ENCODE results near the gene USP32.

DNA sequence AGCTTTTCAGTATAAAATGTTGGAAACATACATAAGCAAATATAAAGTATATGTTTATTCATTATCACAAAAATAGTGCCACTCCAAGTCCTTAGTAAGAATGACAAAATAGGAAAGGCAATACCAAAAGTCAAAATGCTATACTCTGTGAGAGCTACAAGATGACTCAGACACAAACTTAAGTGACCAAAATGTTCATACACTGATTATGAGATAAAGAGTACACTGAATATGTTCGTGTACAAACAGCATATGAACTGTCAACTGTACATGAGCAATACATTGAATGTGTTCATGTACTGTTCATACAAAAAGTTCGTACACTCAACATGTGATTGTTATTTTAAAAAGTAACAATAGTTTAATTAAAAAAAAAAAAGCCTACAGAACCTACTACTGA, 138.9 kb downstream of the USP32 start:
- TF ChIP-seq POLR2A (IDR thresholded peaks at IDR 0.05), result no peak
- TF ChIP-seq, protein P1, sequence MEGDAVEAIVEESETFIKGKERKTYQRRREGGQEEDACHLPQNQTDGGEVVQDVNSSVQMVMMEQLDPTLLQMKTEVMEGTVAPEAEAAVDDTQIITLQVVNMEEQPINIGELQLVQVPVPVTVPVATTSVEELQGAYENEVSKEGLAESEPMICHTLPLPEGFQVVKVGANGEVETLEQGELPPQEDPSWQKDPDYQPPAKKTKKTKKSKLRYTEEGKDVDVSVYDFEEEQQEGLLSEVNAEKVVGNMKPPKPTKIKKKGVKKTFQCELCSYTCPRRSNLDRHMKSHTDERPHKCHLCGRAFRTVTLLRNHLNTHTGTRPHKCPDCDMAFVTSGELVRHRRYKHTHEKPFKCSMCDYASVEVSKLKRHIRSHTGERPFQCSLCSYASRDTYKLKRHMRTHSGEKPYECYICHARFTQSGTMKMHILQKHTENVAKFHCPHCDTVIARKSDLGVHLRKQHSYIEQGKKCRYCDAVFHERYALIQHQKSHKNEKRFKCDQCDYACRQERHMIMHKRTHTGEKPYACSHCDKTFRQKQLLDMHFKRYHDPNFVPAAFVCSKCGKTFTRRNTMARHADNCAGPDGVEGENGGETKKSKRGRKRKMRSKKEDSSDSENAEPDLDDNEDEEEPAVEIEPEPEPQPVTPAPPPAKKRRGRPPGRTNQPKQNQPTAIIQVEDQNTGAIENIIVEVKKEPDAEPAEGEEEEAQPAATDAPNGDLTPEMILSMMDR (IDR thresholded peaks at IDR 0.05), result no peak
